Osteocyte (in vitro differentiated cells): ENCODE data around the gene RAP1GDS1. TPM values are rescaled to one million over a fixed set of nuclear protein-coding genes. Genes with fewer than 3 reads are reported as not detected.
"Not testable (repeated sequence)": the region's sequence is repeated elsewhere in the genome, so short reads cannot be mapped to it uniquely, and the experiment has no call there.

Source experiments
- DNase-seq: peaks from one replicate; pipeline ENCODE4 v3.0.0; 2021; ENCODE audit warnings: mixed read lengths; ENCODE audit not compliant: unreplicated experiment; ENCODE audit errors: extremely low spot score
- H3K27ac Mint-ChIP-seq: one replicate; pipeline ENCODE4 v1.8.0; 2021; ENCODE audit warnings: mild to moderate bottlenecking, mixed read lengths; ENCODE audit not compliant: unreplicated experiment
- H3K27me3 Mint-ChIP-seq: one replicate; pipeline ENCODE4 v1.8.0; 2021; ENCODE audit warnings: mixed read lengths; ENCODE audit not compliant: unreplicated experiment
- H3K36me3 Mint-ChIP-seq: one replicate; pipeline ENCODE4 v1.8.0; 2021; ENCODE audit warnings: mixed read lengths; ENCODE audit not compliant: unreplicated experiment
- H3K4me1 Mint-ChIP-seq: one replicate; pipeline ENCODE4 v1.8.0; 2021; ENCODE audit warnings: mixed read lengths; ENCODE audit not compliant: unreplicated experiment
- H3K4me3 Mint-ChIP-seq: one replicate; pipeline ENCODE4 v1.8.0; 2021; ENCODE audit warnings: mild to moderate bottlenecking, moderate library complexity, mixed read lengths; ENCODE audit not compliant: unreplicated experiment
- H3K9me3 Mint-ChIP-seq: one replicate; pipeline ENCODE4 v1.8.0; 2021; ENCODE audit warnings: mixed read lengths; ENCODE audit not compliant: unreplicated experiment
- total RNA-seq: library from RNA; stranded (reverse); gene quantifications from 2 replicates; pipeline ENCODE4 v1.2.1, GENCODE V29; 2021
- TF ChIP-seq, protein P1 (sequence below): fragments of 200-600 bp; sonication (generic); IDR thresholded peaks from 2 replicates; pipeline ENCODE4 v1.5.0; 2021; ENCODE audit warnings: antibody characterized with exemption, mild to moderate bottlenecking, moderate library complexity

The RAP1GDS1 gene
- total RNA-seq, 1 donor from 2014 or later = 47.6 TPM

DNA sequence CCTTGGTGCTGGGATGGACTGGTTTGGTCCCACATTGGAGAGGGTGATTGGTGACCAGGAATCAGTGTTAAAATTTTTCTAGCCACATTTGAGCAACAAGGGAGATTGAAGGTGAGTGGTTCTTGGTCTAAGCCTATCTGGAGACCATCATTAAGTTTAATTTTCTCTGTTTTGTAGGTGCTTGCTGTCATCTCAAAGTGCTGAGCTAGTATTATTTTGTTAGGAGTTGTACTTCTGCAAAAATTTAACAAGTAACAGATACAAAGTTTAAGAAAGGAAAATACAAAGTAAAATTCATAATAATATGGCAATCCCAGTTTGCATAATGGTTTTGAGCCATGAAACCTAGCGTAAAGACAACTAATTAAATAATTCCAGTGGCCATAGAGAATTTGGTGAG, 66.5 kb downstream of the RAP1GDS1 start:
- TF ChIP-seq, protein P1, sequence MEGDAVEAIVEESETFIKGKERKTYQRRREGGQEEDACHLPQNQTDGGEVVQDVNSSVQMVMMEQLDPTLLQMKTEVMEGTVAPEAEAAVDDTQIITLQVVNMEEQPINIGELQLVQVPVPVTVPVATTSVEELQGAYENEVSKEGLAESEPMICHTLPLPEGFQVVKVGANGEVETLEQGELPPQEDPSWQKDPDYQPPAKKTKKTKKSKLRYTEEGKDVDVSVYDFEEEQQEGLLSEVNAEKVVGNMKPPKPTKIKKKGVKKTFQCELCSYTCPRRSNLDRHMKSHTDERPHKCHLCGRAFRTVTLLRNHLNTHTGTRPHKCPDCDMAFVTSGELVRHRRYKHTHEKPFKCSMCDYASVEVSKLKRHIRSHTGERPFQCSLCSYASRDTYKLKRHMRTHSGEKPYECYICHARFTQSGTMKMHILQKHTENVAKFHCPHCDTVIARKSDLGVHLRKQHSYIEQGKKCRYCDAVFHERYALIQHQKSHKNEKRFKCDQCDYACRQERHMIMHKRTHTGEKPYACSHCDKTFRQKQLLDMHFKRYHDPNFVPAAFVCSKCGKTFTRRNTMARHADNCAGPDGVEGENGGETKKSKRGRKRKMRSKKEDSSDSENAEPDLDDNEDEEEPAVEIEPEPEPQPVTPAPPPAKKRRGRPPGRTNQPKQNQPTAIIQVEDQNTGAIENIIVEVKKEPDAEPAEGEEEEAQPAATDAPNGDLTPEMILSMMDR = no peak
- H3K27me3 Mint-ChIP-seq = no peaks in the 10 kb centered on the region
- peaks cover 13% of the 10 kb centered on the region for H3K36me3 Mint-ChIP-seq
- H3K27ac Mint-ChIP-seq = no peak overlapping the region
- H3K4me3 Mint-ChIP-seq = no peak overlapping the region
- no peaks in the 10 kb centered on the region for H3K4me1 Mint-ChIP-seq
- peaks cover 5% of the 10 kb centered on the region for H3K9me3 Mint-ChIP-seq
- DNase-seq = no peak

DNA sequence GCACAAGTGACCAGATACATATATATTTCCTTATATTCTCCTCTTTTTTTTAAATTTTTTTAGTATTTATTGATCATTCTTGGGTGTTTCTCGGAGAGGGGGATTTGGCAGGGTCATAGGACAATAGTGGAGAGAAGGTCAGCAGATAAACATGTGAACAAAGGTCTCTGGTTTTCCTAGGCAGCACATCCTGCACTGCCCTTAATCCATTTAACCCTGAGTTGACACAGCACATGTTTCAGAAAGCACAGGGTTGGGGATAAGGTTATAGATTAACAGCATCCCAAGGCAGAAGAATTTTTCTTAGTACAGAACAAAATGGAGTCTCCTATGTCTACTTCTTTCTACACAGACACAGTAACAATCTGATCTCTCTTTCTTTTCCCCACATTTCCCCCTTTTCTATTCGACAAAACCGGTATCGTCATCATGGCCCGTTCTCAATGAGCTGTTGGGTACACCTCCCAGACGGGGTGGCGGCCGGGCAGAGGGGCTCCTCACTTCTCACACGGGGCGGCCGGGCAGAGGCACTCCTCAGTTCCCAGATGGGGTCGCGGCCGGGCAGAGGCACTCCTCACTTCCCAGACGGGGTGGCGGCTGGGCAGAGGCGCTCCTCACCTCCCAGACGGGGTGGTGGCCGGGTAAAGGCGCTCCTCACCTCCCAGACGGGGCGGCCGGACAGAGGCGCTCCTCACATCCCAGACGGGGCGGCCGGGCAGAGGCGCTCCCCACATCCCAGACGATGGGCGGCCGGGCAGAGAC, 68.9 kb downstream of the RAP1GDS1 start:
- H3K4me3 Mint-ChIP-seq, H3K27ac Mint-ChIP-seq, H3K27me3 Mint-ChIP-seq, H3K4me1 Mint-ChIP-seq, DNase-seq: not testable (repeated sequence)
- Mint-ChIP-seq H3K36me3 (peaks cover 16% of the 10 kb centered on the region), H3K9me3 (peaks cover 13% of the 10 kb centered on the region)

DNA sequence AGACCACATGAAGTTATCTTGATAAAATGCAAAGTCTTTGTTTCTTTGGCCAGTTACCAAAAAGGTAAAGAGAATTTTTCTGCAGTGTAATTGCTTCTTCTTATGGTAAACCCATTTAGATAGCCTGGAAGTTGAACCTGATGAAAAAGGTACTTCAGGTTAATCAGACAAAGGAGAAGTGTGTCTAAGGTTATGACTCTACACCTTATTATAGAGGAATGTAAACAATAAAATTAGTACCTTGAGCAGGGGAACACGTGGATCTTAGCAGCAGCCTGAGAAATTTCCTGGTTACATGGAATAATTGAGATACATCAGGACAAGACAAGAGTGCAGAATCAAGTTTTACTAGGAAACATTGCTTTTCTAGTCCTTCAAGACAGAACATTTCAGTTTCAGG, 70.8 kb downstream of the RAP1GDS1 start:
- H3K4me1 Mint-ChIP-seq = peaks cover 11% of the 10 kb centered on the region
- H3K36me3 Mint-ChIP-seq = peaks cover 16% of the 10 kb centered on the region
- peaks cover 13% of the 10 kb centered on the region for H3K9me3 Mint-ChIP-seq
- H3K27ac Mint-ChIP-seq = no peak overlapping the region
- no peak overlapping the region for H3K4me3 Mint-ChIP-seq
- H3K27me3 Mint-ChIP-seq = no peaks in the 10 kb centered on the region
- no peak for DNase-seq
- TF ChIP-seq, protein P1 = no peak

DNA sequence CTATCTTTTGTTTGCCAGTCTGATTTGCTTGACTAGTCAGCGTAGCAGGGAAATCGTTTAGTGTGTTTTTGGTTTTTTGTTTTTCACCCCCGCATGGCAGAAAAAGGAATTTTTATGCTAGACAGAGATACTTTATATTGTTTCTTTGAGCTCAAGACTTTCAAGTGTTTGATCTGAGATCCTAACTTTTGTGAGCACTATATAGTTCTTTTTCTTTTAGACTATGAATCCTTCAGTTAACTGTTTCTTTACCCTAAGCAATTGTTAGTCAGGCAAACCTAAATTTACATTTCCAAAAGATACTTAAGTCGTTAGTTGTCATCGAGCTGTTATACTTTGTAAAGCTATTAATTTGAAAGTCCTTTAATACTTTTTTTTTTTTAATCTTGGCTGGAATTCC, 73.3 kb downstream of the RAP1GDS1 start:
- H3K9me3 Mint-ChIP-seq = peaks cover 17% of the 10 kb centered on the region
- TF ChIP-seq, protein P1 = no peak
- H3K4me3 Mint-ChIP-seq = no peak overlapping the region
- no peaks in the 10 kb centered on the region for H3K27me3 Mint-ChIP-seq
- no peak overlapping the region for H3K27ac Mint-ChIP-seq
- peaks cover 14% of the 10 kb centered on the region for H3K36me3 Mint-ChIP-seq
- H3K4me1 Mint-ChIP-seq = peaks cover 13% of the 10 kb centered on the region
- no peak for DNase-seq

DNA sequence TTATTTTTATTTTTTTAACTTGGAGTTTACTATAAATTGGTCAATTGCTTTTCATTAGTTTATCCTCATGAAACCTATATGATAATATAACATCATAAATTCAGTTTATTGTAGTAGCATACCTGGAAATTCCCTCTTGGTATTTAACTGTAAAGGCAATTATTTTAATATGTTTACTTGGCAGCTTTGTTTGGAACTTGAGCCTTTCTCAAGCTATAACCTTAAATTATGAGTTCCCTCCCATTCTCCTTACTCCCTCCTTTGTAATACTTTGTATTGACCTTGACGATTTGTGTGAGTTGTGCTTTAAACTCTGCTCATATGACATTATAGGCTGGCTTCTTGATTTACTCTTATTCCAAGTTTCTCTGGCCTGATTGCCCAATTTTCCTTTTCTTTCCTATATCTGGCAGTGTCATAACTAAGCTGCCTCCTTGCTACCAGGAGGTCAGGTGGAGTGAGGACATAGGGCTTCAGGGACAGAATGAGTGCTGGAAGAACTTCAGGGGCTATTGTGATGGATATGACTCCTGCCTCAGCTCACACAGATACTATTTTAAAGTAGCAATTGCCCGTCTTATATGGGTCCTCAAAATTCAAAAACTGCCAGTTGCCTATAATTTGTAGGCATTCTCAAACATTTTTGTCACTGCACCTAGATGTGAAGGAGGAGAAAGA, 77.7 kb downstream of the RAP1GDS1 start:
- H3K4me1 Mint-ChIP-seq = peaks cover 29% of the 10 kb centered on the region
- no peak overlapping the region for H3K27ac Mint-ChIP-seq
- H3K36me3 Mint-ChIP-seq = no peaks in the 10 kb centered on the region
- no peak overlapping the region for H3K4me3 Mint-ChIP-seq
- no peak for DNase-seq
- peaks cover 12% of the 10 kb centered on the region for H3K9me3 Mint-ChIP-seq
- no peaks in the 10 kb centered on the region for H3K27me3 Mint-ChIP-seq
- TF ChIP-seq, protein P1 = no peak
